Stimulated activated CD8-positive, alpha-beta memory T cell treated with anti-CD3 and anti-CD28 coated beads, Interleukin-12 subunit alpha, Interleukin-12 subunit beta, amount 100 ng/mL, for 4 hours (primary cell): ENCODE measurements around the gene PPIL6.

ENCODE experiments used
- DNase-seq: peaks from one replicate; pipeline ENCODE4 v3.0.0-alpha.2; 2020; ENCODE audit warnings: low read depth

Gene PPIL6

GRCh38 chr6:109449064-109449794, 8.8 kb upstream of the PPIL6 start:
- no peak for DNase-seq

- DNase-seq = no peak
Observed at GRCh38 chr6:109448615-109449014, 8.2 kb upstream of the PPIL6 start.

GRCh38 chr6:109447878-109448555, 7.6 kb upstream of the PPIL6 start:
- no peak for DNase-seq

- no peak for DNase-seq
Observed at GRCh38 chr6:109447087-109447486, 6.7 kb upstream of the PPIL6 start.

- DNase-seq = no peak
Observed at GRCh38 chr6:109446541-109446940, 6.1 kb upstream of the PPIL6 start.

GRCh38 chr6:109446072-109446471, 5.6 kb upstream of the PPIL6 start:
- no peak for DNase-seq

GRCh38 chr6:109445382-109445781, 5.0 kb upstream of the PPIL6 start:
- DNase-seq = no peak

- no peak for DNase-seq
Observed at GRCh38 chr6:109443425-109443950, 3.1 kb upstream of the PPIL6 start.

GRCh38 chr6:109442393-109442924, 2.0 kb upstream of the PPIL6 start:
- no peak for DNase-seq

- DNase-seq = peak; percentile 33
Observed at GRCh38 chr6:109441069-109441816, 815 bp upstream of the PPIL6 start.

GRCh38 chr6:109436041-109436440, 4.4 kb downstream of the PPIL6 start:
- no peak for DNase-seq

- no peak for DNase-seq
Observed at GRCh38 chr6:109434456-109434855, 6.0 kb downstream of the PPIL6 start.

GRCh38 chr6:109429496-109429895, 10.9 kb downstream of the PPIL6 start:
- DNase-seq = no peak

GRCh38 chr6:109428889-109429477, 11.4 kb downstream of the PPIL6 start:
- DNase-seq = no peak

GRCh38 chr6:109424946-109425345, 15.5 kb downstream of the PPIL6 start:
- DNase-seq = no peak

GRCh38 chr6:109421184-109421583, 19.2 kb downstream of the PPIL6 start:
- no peak for DNase-seq

GRCh38 chr6:109420751-109421150, 19.7 kb downstream of the PPIL6 start:
- DNase-seq = no peak

GRCh38 chr6:109417646-109418045, 22.8 kb downstream of the PPIL6 start:
- DNase-seq = no peak

GRCh38 chr6:109411034-109411433, 29.4 kb downstream of the PPIL6 start:
- DNase-seq = no peak

GRCh38 chr6:109406196-109406595, 34.2 kb downstream of the PPIL6 start:
- DNase-seq = no peak

GRCh38 chr6:109397020-109397419, 43.4 kb downstream of the PPIL6 start:
- no peak for DNase-seq
